ENCODE measurements around the gene TMED10. TPM values are rescaled to one million over a fixed set of nuclear protein-coding genes. Genes with fewer than 3 reads are reported as not detected.

The TMED10 gene
- polyA plus RNA-seq, 2 of the 4 experiments (the other 2 are of a cell fraction) = 290 to 354 TPM

DNA sequence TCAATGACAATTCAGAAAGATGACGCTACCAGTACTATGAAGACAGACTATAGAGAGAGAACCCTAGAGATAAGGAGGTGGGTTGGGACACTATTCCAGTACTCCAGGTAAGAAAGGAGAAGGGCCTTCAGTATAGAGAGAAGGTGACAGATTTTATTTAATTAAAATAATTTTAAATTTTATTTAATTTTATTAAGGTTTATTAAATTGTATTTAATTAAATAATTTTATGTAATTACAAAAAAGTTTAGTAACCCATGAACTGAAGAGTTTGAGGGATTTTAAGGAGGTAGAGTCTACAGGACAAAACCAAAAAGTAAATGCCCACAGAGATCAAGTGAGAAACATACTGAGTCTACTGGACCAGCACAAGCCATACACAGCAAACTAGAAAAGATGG is 20.3 kb downstream of the TMED10 start:
- POLR2A ChIA-PET = no interaction called here
- CTCF ChIA-PET = interaction anchor here (1.0 kb wide), 1 partner anchor 140 kb away, joined by 3 read pairs; no protein-coding TSS in a partner anchor
- no peak overlapping the region for H3K27ac ChIP-seq
- TF ChIP-seq RNF2 (IDR thresholded peaks at IDR 0.05; ENCODE audit: borderline replicate concordance, low read depth) (no peak), BHLHE40 (IDR thresholded peaks at IDR 0.05; ENCODE audit: low read depth, low read length) (no peak), CHD2 (IDR thresholded peaks at IDR 0.05; ENCODE audit: low read length, partially characterized antibody) (no peak), RAD21 (conservative IDR thresholded peaks at IDR 0.05 in 1 of 2, IDR thresholded peaks at IDR 0.05 in 1 of 2) (no peak), ESRRA (IDR thresholded peaks at IDR 0.05; ENCODE audit: borderline replicate concordance, low read length) (no peak), CBX8 (IDR thresholded peaks at IDR 0.05) (no peak), FOSL2 (IDR thresholded peaks at IDR 0.05) (no peak), FOSL2 (CRISPR knock-in tag; IDR thresholded peaks at IDR 0.05) (no peak), FOSB (CRISPR knock-in tag; IDR thresholded peaks at IDR 0.05) (no peak), ZC3H11A (IDR thresholded peaks at IDR 0.05) (no peak), GATA3 (IDR thresholded peaks at IDR 0.05; ENCODE audit: borderline replicate concordance) (no peak), TP53 (CRISPR knock-in tag; IDR thresholded peaks at IDR 0.05) (no peak), ZFP36 (IDR thresholded peaks at IDR 0.05; ENCODE audit: borderline replicate concordance, partially characterized antibody) (no peak), CBX2 (IDR thresholded peaks at IDR 0.05; ENCODE audit: borderline replicate concordance, low read depth) (no peak)
- TF ChIP-seq, protein P1, sequence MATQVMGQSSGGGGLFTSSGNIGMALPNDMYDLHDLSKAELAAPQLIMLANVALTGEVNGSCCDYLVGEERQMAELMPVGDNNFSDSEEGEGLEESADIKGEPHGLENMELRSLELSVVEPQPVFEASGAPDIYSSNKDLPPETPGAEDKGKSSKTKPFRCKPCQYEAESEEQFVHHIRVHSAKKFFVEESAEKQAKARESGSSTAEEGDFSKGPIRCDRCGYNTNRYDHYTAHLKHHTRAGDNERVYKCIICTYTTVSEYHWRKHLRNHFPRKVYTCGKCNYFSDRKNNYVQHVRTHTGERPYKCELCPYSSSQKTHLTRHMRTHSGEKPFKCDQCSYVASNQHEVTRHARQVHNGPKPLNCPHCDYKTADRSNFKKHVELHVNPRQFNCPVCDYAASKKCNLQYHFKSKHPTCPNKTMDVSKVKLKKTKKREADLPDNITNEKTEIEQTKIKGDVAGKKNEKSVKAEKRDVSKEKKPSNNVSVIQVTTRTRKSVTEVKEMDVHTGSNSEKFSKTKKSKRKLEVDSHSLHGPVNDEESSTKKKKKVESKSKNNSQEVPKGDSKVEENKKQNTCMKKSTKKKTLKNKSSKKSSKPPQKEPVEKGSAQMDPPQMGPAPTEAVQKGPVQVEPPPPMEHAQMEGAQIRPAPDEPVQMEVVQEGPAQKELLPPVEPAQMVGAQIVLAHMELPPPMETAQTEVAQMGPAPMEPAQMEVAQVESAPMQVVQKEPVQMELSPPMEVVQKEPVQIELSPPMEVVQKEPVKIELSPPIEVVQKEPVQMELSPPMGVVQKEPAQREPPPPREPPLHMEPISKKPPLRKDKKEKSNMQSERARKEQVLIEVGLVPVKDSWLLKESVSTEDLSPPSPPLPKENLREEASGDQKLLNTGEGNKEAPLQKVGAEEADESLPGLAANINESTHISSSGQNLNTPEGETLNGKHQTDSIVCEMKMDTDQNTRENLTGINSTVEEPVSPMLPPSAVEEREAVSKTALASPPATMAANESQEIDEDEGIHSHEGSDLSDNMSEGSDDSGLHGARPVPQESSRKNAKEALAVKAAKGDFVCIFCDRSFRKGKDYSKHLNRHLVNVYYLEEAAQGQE (IDR thresholded peaks at IDR 0.05) = no peak
- TF ChIP-seq, protein P2, sequence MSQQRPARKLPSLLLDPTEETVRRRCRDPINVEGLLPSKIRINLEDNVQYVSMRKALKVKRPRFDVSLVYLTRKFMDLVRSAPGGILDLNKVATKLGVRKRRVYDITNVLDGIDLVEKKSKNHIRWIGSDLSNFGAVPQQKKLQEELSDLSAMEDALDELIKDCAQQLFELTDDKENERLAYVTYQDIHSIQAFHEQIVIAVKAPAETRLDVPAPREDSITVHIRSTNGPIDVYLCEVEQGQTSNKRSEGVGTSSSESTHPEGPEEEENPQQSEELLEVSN (IDR thresholded peaks at IDR 0.05; ENCODE audit: borderline replicate concordance, low read depth) = no peak
- TF ChIP-seq, protein P3, sequence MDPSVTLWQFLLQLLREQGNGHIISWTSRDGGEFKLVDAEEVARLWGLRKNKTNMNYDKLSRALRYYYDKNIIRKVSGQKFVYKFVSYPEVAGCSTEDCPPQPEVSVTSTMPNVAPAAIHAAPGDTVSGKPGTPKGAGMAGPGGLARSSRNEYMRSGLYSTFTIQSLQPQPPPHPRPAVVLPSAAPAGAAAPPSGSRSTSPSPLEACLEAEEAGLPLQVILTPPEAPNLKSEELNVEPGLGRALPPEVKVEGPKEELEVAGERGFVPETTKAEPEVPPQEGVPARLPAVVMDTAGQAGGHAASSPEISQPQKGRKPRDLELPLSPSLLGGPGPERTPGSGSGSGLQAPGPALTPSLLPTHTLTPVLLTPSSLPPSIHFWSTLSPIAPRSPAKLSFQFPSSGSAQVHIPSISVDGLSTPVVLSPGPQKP (IDR thresholded peaks at IDR 0.05; ENCODE audit: low read depth, low read length) = no peak
- TF ChIP-seq, protein P4, sequence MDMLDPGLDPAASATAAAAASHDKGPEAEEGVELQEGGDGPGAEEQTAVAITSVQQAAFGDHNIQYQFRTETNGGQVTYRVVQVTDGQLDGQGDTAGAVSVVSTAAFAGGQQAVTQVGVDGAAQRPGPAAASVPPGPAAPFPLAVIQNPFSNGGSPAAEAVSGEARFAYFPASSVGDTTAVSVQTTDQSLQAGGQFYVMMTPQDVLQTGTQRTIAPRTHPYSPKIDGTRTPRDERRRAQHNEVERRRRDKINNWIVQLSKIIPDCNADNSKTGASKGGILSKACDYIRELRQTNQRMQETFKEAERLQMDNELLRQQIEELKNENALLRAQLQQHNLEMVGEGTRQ (IDR thresholded peaks at IDR 0.05) = no peak
- peaks cover 15% of the 10 kb centered on the region; the same call in 2 of the 3 replicates for H3K4me1 ChIP-seq
- ATAC-seq (no peak), DNase-seq (ENCODE audit: low read depth in 1 of 2, low spot score in 1 of 2) (no peak), FAIRE-seq (no peak)
- WGBS (ENCODE audit: missing lambda C conversion rate) = 95% methylated on average over 1 of the region's 1 CpG
- H3K4me2 ChIP-seq = no peak overlapping the region
- H3K9me3 ChIP-seq = no peaks in the 10 kb centered on the region
- H3K4me3 ChIP-seq = no peak overlapping the region

DNA sequence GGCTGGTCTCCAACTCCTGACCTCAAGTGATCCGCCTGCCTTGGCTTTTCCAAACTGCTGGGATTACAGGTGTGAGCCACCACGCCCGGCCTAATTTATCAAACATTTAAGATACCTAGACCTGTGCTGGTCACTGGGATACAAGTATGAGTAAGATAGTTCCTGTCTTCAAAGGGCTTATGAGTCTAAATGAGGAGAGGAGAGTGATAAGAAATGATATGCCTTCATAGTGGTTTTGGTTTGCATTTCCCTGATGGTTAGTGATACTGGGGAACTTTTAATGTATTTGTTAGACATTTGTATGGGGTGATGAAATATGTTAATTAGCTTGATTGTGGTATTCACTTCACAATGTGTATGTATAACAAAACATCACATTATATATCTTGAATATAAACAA is 21.2 kb downstream of the TMED10 start:
- no peak for TF ChIP-seq JUNB (IDR thresholded peaks at IDR 0.05)
- TF ChIP-seq NR3C1 (IDR thresholded peaks at IDR 0.05) = no peak
- TF ChIP-seq FOXS1 (CRISPR knock-in tag; IDR thresholded peaks at IDR 0.05) = no peak
- TF ChIP-seq EP300 (IDR thresholded peaks at IDR 0.05) = no peak
- no peak for TF ChIP-seq GATA3 (IDR thresholded peaks at IDR 0.05; ENCODE audit: borderline replicate concordance)
- no peak for TF ChIP-seq EHMT2 (IDR thresholded peaks at IDR 0.05; ENCODE audit: low read depth)
- no peak for TF ChIP-seq JUN (IDR thresholded peaks at IDR 0.05)
- TF ChIP-seq, protein P5, sequence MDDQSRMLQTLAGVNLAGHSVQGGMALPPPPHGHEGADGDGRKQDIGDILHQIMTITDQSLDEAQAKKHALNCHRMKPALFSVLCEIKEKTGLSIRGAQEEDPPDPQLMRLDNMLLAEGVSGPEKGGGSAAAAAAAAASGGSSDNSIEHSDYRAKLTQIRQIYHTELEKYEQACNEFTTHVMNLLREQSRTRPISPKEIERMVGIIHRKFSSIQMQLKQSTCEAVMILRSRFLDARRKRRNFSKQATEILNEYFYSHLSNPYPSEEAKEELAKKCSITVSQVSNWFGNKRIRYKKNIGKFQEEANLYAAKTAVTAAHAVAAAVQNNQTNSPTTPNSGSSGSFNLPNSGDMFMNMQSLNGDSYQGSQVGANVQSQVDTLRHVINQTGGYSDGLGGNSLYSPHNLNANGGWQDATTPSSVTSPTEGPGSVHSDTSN (IDR thresholded peaks at IDR 0.05) = no peak
- TF ChIP-seq MAZ (IDR thresholded peaks at IDR 0.05; ENCODE audit: borderline replicate concordance, low read depth, low read length) = no peak
- no peak overlapping the region for H3K4me3 ChIP-seq
- no peak for DNase-seq (ENCODE audit: low read depth in 1 of 2, low spot score in 1 of 2)
- peaks cover 19% of the 10 kb centered on the region; the same call in 2 of the 3 replicates for H3K4me1 ChIP-seq
- ATAC-seq = no peak
- no peak overlapping the region for H3K27ac ChIP-seq
- no peak for FAIRE-seq
- 93% methylated on average over 3 of the region's 3 CpGs for WGBS (ENCODE audit: missing lambda C conversion rate)
- CTCF ChIA-PET = interaction anchor here (1.0 kb wide), 1 partner anchor 141 kb away, joined by 3 read pairs; no protein-coding TSS in a partner anchor
- H3K4me2 ChIP-seq = no peak overlapping the region
- H3K9me3 ChIP-seq = no peaks in the 10 kb centered on the region
- POLR2A ChIA-PET = no interaction called here

All from A549 (cell line).